ENCODE data around the gene BUD23. TPM values are rescaled to one million over a fixed set of nuclear protein-coding genes. Genes with fewer than 3 reads are reported as not detected.

Gene BUD23
- total RNA-seq, 1 experiment from 2014 or later: 124 TPM

DNA sequence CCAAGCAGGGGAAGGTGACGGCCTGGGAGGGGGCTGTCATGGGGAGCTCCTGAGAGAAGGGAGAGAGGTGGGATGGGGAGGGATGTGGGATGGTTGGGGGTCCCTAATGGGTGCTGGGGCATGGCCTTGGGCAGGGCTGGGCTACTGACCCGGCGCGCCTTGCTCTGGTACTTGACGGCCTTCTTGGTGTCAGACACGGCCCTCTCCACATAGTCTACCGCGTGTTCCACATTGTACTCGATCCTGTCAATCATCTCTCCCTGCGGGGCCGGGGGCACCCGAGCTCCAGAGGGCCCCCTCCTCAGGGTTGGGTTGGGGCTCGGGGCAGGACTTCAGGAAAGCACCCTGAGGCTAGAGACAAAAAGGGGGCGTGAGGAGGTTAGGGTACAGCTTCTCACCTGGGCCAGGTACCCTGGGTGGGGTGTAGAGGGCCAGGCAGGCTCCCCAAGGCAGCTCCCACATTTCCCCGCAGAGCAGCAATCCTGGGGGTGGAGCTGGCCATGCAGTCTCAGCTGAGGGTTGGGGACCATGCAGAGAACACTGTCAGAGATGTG, 17.3 kb downstream of the BUD23 start:
- DNase-seq (ENCODE audit: low read depth, low spot score): no peak
- peaks cover 60% of the 10 kb centered on the region for H3K4me1 ChIP-seq (ENCODE audit: control insufficient read depth, insufficient read depth, low read length)
- BruUV-seq (replicated peaks): no TSS peak
- ChIA-PET CTCF (interaction anchor here (0.6 to 1.5 kb wide), 6 partner anchors 17 to 87 kb away, joined by 3 to 9 read pairs (median 4); no protein-coding TSS in a partner anchor), POLR2A (interaction anchor here (0.7 kb wide), 1 partner anchor 728 kb away, joined by 5 read pairs; no protein-coding TSS in a partner anchor)
- intact Hi-C loops (cut with micrococcal nuclease; ENCODE audit: unreplicated experiment) (no loop called here), in situ Hi-C loops (cut with HindIII; ENCODE audit: low pct_unique_long_range_greater_than_20kb, low sequenced_read_pairs) (no loop called here)
- H3K36me3 ChIP-seq (ENCODE audit: control insufficient read depth, insufficient read depth, low read length): no peaks in the 10 kb centered on the region; the same call in none of the 2 replicates
- ATAC-seq: no peak
- peak overlapping the region; percentile 80 for H3K27ac ChIP-seq (ENCODE audit: low read length)
- TF ChIP-seq, protein P1, sequence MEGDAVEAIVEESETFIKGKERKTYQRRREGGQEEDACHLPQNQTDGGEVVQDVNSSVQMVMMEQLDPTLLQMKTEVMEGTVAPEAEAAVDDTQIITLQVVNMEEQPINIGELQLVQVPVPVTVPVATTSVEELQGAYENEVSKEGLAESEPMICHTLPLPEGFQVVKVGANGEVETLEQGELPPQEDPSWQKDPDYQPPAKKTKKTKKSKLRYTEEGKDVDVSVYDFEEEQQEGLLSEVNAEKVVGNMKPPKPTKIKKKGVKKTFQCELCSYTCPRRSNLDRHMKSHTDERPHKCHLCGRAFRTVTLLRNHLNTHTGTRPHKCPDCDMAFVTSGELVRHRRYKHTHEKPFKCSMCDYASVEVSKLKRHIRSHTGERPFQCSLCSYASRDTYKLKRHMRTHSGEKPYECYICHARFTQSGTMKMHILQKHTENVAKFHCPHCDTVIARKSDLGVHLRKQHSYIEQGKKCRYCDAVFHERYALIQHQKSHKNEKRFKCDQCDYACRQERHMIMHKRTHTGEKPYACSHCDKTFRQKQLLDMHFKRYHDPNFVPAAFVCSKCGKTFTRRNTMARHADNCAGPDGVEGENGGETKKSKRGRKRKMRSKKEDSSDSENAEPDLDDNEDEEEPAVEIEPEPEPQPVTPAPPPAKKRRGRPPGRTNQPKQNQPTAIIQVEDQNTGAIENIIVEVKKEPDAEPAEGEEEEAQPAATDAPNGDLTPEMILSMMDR (IDR thresholded peaks at IDR 0.05): no peak
- TF ChIP-seq, protein P2, sequence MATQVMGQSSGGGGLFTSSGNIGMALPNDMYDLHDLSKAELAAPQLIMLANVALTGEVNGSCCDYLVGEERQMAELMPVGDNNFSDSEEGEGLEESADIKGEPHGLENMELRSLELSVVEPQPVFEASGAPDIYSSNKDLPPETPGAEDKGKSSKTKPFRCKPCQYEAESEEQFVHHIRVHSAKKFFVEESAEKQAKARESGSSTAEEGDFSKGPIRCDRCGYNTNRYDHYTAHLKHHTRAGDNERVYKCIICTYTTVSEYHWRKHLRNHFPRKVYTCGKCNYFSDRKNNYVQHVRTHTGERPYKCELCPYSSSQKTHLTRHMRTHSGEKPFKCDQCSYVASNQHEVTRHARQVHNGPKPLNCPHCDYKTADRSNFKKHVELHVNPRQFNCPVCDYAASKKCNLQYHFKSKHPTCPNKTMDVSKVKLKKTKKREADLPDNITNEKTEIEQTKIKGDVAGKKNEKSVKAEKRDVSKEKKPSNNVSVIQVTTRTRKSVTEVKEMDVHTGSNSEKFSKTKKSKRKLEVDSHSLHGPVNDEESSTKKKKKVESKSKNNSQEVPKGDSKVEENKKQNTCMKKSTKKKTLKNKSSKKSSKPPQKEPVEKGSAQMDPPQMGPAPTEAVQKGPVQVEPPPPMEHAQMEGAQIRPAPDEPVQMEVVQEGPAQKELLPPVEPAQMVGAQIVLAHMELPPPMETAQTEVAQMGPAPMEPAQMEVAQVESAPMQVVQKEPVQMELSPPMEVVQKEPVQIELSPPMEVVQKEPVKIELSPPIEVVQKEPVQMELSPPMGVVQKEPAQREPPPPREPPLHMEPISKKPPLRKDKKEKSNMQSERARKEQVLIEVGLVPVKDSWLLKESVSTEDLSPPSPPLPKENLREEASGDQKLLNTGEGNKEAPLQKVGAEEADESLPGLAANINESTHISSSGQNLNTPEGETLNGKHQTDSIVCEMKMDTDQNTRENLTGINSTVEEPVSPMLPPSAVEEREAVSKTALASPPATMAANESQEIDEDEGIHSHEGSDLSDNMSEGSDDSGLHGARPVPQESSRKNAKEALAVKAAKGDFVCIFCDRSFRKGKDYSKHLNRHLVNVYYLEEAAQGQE (IDR thresholded peaks at IDR 0.05; ENCODE audit: insufficient read depth in 1 of 2, low read depth in 2 of 2, low read length in 1 of 2): no peak
- no peaks in the 10 kb centered on the region for H3K27me3 ChIP-seq (ENCODE audit: control insufficient read depth, insufficient read depth, low read length)
- H3K4me3 ChIP-seq (ENCODE audit: low read depth in 2 of 2, low read length in 2 of 2): no peak overlapping the region
- H3K9me3 ChIP-seq (ENCODE audit: control insufficient read depth, insufficient read depth, low read depth, low read length): no peaks in the 10 kb centered on the region

DNA sequence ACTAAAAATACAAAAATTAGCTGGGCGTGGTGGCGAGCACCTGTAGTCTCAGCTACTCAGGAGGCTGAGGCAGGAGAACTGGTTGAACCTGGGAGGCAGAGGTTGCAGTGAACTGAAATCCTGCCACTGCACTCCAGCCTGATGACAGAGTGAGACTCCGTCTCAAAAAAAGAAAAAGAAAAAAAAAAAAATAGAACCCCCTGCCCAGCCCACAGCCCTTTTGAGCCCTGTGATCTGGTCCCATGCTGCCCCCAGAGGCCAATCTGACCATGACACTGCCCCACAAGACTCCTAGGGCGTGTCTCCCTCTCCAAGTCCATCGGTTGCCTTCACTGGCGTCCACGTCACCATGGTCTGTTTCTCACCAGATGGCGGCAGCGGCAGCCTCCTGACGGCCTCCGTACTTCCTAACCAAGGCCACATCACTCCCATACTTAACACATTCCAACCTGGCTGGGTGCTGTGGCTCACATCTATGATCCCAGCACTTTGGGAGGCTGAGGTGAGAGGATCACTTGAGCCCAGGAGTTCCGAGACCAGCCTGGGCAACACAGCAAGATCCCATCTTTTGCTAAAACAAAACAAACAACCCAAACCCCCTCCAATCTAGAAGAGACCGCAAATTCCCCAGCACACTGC, 18.1 kb downstream of the BUD23 start:
- in situ Hi-C loops (cut with HindIII; ENCODE audit: low pct_unique_long_range_greater_than_20kb, low sequenced_read_pairs) (no loop called here), intact Hi-C loops (cut with micrococcal nuclease; ENCODE audit: unreplicated experiment) (no loop called here)
- H3K27ac ChIP-seq (ENCODE audit: low read length): peak overlapping the region; percentile 80

More for the DNA sequence above, 18.1 kb downstream of the BUD23 start:
- H3K36me3 ChIP-seq (ENCODE audit: control insufficient read depth, insufficient read depth, low read length): no peaks in the 10 kb centered on the region; the same call in none of the 2 replicates
- H3K27me3 ChIP-seq (ENCODE audit: control insufficient read depth, insufficient read depth, low read length): no peaks in the 10 kb centered on the region
- TF ChIP-seq, protein P2 (IDR thresholded peaks at IDR 0.05; ENCODE audit: insufficient read depth in 1 of 2, low read depth in 2 of 2, low read length in 1 of 2): no peak
- TF ChIP-seq TCF7L2 (IDR thresholded peaks at IDR 0.05; ENCODE audit: low read depth, low read length) (no peak), POLR2AphosphoS5 (IDR thresholded peaks at IDR 0.05; ENCODE audit: low read depth, low read length) (peak; percentile 75)
- TF ChIP-seq, protein P1 (IDR thresholded peaks at IDR 0.05): peak; percentile 93
- no TSS peak for BruUV-seq (replicated peaks)
- DNase-seq (ENCODE audit: low read depth, low spot score) (peak; percentile 76), ATAC-seq (peak; percentile 41)
- peaks cover 68% of the 10 kb centered on the region for H3K4me1 ChIP-seq (ENCODE audit: control insufficient read depth, insufficient read depth, low read length)
- H3K4me3 ChIP-seq (ENCODE audit: low read depth in 2 of 2, low read length in 2 of 2): no peak overlapping the region
- ChIA-PET CTCF (interaction anchor here (0.6 to 1.5 kb wide), 6 partner anchors 16 to 88 kb away, joined by 3 to 5 read pairs (median 4); no protein-coding TSS in a partner anchor), POLR2A (interaction anchor here (0.7 kb wide), 1 partner anchor 727 kb away, joined by 5 read pairs; no protein-coding TSS in a partner anchor)
- no peaks in the 10 kb centered on the region for H3K9me3 ChIP-seq (ENCODE audit: control insufficient read depth, insufficient read depth, low read depth, low read length)

All from Panc1 (cell line).